Measurements from ENCODE around the gene TMEM88. TPM values are rescaled to one million over a fixed set of nuclear protein-coding genes. Genes with fewer than 3 reads are reported as not detected.

Gene TMEM88
- polyA plus RNA-seq, 1 donor from 2014 or later, result 4.2 TPM

GRCh38 chr17:7831233-7831632 lies 23.6 kb upstream of the TMEM88 start:
- no peak overlapping the region for H3K27ac ChIP-seq (ENCODE audit: low read length)
- H3F3A ChIP-seq (ENCODE audit: insufficient read depth, low read length, poor library complexity, severe bottlenecking), result peaks cover 4% of the 10 kb centered on the region
- H3K36me3 ChIP-seq (ENCODE audit: insufficient read depth, low read length), result no peaks in the 10 kb centered on the region
- no peak overlapping the region for H2AFZ ChIP-seq (ENCODE audit: low read depth, low read length)
- H3K4me2 ChIP-seq (ENCODE audit: low read length), result no peak overlapping the region
- H3K9me2 ChIP-seq (ENCODE audit: insufficient read depth, low read length), result no peaks in the 10 kb centered on the region
- H3K27me3 ChIP-seq (ENCODE audit: insufficient read depth, low read depth, low read length), result no peaks in the 10 kb centered on the region
- H3K4me3 ChIP-seq (ENCODE audit: low read length), result no peak overlapping the region
- H3K9me3 ChIP-seq (ENCODE audit: low read length), result no peaks in the 10 kb centered on the region
- H3K79me2 ChIP-seq (replicated peaks; ENCODE audit: insufficient read depth, low read length), result no peaks in the 10 kb centered on the region
- no peaks in the 10 kb centered on the region for H4K20me1 ChIP-seq (ENCODE audit: insufficient read depth)
- TF ChIP-seq TAF1 (IDR thresholded peaks at IDR 0.05; ENCODE audit: low read depth) (no peak), SMC3 (conservative IDR thresholded peaks at IDR 0.05; ENCODE audit: poor library complexity) (no peak), RAD21 (conservative IDR thresholded peaks at IDR 0.05) (no peak), EZH2 (IDR thresholded peaks at IDR 0.05; ENCODE audit: borderline replicate concordance, insufficient read depth, low read length, poor library complexity, severe bottlenecking) (no peak), POLR2AphosphoS5 (IDR thresholded peaks at IDR 0.05) (no peak)
- no peak overlapping the region for H3K9ac ChIP-seq (ENCODE audit: low read length)

GRCh38 chr17:7832431-7832830 lies 22.4 kb upstream of the TMEM88 start:
- Histone ChIP-seq H3K4me3 (ENCODE audit: low read length) (no peak overlapping the region), H3K27me3 (ENCODE audit: insufficient read depth, low read depth, low read length) (no peaks in the 10 kb centered on the region), H3K9me2 (ENCODE audit: insufficient read depth, low read length) (no peaks in the 10 kb centered on the region), H3K9ac (ENCODE audit: low read length) (no peak overlapping the region), H2AFZ (ENCODE audit: low read depth, low read length) (no peak overlapping the region), H3F3A (ENCODE audit: insufficient read depth, low read length, poor library complexity, severe bottlenecking) (peaks cover 11% of the 10 kb centered on the region), H3K36me3 (ENCODE audit: insufficient read depth, low read length) (no peaks in the 10 kb centered on the region), H4K20me1 (ENCODE audit: insufficient read depth) (no peaks in the 10 kb centered on the region), H3K9me3 (ENCODE audit: low read length) (no peaks in the 10 kb centered on the region), H3K79me2 (replicated peaks; ENCODE audit: insufficient read depth, low read length) (peaks cover 4% of the 10 kb centered on the region), H3K4me2 (ENCODE audit: low read length) (no peak overlapping the region), H3K27ac (ENCODE audit: low read length) (no peak overlapping the region)
- no peak for TF ChIP-seq EZH2 (IDR thresholded peaks at IDR 0.05; ENCODE audit: borderline replicate concordance, insufficient read depth, low read length, poor library complexity, severe bottlenecking)
- TF ChIP-seq TAF1 (IDR thresholded peaks at IDR 0.05; ENCODE audit: low read depth), result no peak
- no peak for TF ChIP-seq EP300 (conservative IDR thresholded peaks at IDR 0.05; ENCODE audit: poor library complexity, severe bottlenecking)
- TF ChIP-seq REST (IDR thresholded peaks at IDR 0.05; ENCODE audit: borderline replicate concordance), result no peak
- no peak for TF ChIP-seq CTCF (IDR thresholded peaks at IDR 0.05; ENCODE audit: poor library complexity, severe bottlenecking)

All from neural cell (in vitro differentiated cells).